GM12891 (cell line): Measurements from ENCODE around the gene FGGY.

ENCODE experiments used
- POLR2A ChIP-seq: IDR thresholded peaks from 2 replicates; pipeline ENCODE4 v1.6.1; 2011; ENCODE audit warnings: low read depth, low read length, control low read depth
- POU2F2 ChIP-seq: IDR thresholded peaks from 2 replicates; pipeline ENCODE4 v1.6.1; 2011; ENCODE audit warnings: low read depth, mild to moderate bottlenecking, control low read depth, low read length, moderate library complexity
- SPI1 ChIP-seq: IDR thresholded peaks from 2 replicates; pipeline ENCODE4 v1.6.1; 2011; ENCODE audit warnings: low read depth, low read length, control low read depth
- TAF1 ChIP-seq: IDR thresholded peaks from 2 replicates; pipeline ENCODE4 v1.6.1; 2011; ENCODE audit warnings: low read depth, low read length, control low read depth

- TF ChIP-seq SPI1 (no peak), POLR2A (no peak), TAF1 (no peak), POU2F2 (no peak)
These were observed 257.2 kb downstream of the FGGY start for GRCh38 chr1:59554011-59554663.
